GM12878 (cell line): Measurements from ENCODE around the gene DNAJA2. TPM values are rescaled to one million over a fixed set of nuclear protein-coding genes. Genes with fewer than 3 reads are reported as not detected.

Source experiments
- ATAC-seq: fragments of 200-7000 bp; cut with Tn5 transposase; 3 replicates; pipeline ENCODE4 v1.9.1; 2020; ENCODE audit warnings: mild to moderate bottlenecking, moderate library complexity
- BruUV-seq: library from RNA; stranded (reverse); fragments of 400-500 nt; replicated peaks from 2 replicates; lab custom pipeline; 2021; lab: Mats Ljungman, UMichigan
- CTCF ChIA-PET: fragments of 300-600 bp; sonication (Branson Sonifier 250); formaldehyde crosslinking; extraction: SDS; loops from one replicate; lab custom pipeline; 2021; ENCODE audit warnings: inconsistent platforms; lab: Yijun Ruan, JAX
- POLR2A ChIA-PET: fragments of 350-600 bp; formaldehyde crosslinking; extraction: SDS; loops from one replicate; lab custom pipeline; 2021; ENCODE audit warnings: inconsistent platforms; lab: Charles Lee
- RAD21 ChIA-PET: fragments of 300-600 bp; sonication (Branson Sonifier 250); formaldehyde crosslinking; loops from one replicate; lab custom pipeline; 2023; ENCODE audit warnings: antibody characterized with exemption; ENCODE audit not compliant: unreplicated experiment; lab: Charles Lee
- SMC1A ChIA-PET: fragments of 300-600 bp; sonication (Branson Sonifier 250); formaldehyde crosslinking; loops from one replicate; lab custom pipeline; 2023; ENCODE audit not compliant: unreplicated experiment, uncharacterized antibody; lab: Charles Lee
- DNase-seq: peaks from one replicate; pipeline ENCODE4 v3.0.0-alpha.2; 2011; ENCODE audit warnings: low read depth, low spot score
- FAIRE-seq: peaks from 3 replicates; lab custom pipeline; 2011; peaks lifted over from hg19 to GRCh38; lab: Jason Lieb, UNC
- H2AFZ ChIP-seq: 2 replicates; pipeline ENCODE4 v1.6.0; 2011; ENCODE audit warnings: low read depth, low read length, control low read depth; ENCODE audit not compliant: control insufficient read depth
- H3K27ac ChIP-seq: 2 replicates; pipeline ENCODE4 v1.5.1; 2011; ENCODE audit warnings: control low read depth; ENCODE audit not compliant: control insufficient read depth, insufficient read depth
- H3K27me3 ChIP-seq, 2 experiments: replicated peaks in 1 of 2; 2 replicates each; pipeline versions ENCODE4 v1.6.0 to v1.6.1; 2011; ENCODE audit warnings: low read length in 1 of 2; ENCODE audit not compliant: control insufficient read depth in 2 of 2, insufficient read depth in 2 of 2
- H3K36me3 ChIP-seq, 2 experiments: 2 replicates each; pipeline ENCODE4 v1.5.1; 2011; ENCODE audit warnings: low read length in 1 of 2; ENCODE audit not compliant: control insufficient read depth in 2 of 2, insufficient read depth in 2 of 2
- H3K4me1 ChIP-seq: 2 replicates; pipeline ENCODE4 v1.6.1; 2011; ENCODE audit warnings: mild to moderate bottlenecking, low read length, moderate library complexity, mixed read lengths; ENCODE audit not compliant: control insufficient read depth, insufficient read depth
- H3K4me2 ChIP-seq: 2 replicates; pipeline ENCODE4 v1.6.0; 2011; ENCODE audit warnings: control low read depth; ENCODE audit not compliant: control insufficient read depth, insufficient read depth
- H3K4me3 ChIP-seq: fragments of 200-600 bp; sonication (generic); 2 replicates; pipeline ENCODE4 v1.5.1; 2016
- H3K79me2 ChIP-seq: 2 replicates; pipeline ENCODE4 v1.6.0; 2011; ENCODE audit warnings: low read length; ENCODE audit not compliant: control insufficient read depth, insufficient read depth
- H3K9ac ChIP-seq: 2 replicates; pipeline ENCODE4 v1.8.0; 2011; ENCODE audit warnings: low read length, control low read depth, mixed read lengths; ENCODE audit not compliant: control insufficient read depth, insufficient read depth
- H3K9me3 ChIP-seq: replicated peaks from 3 replicates; pipeline ENCODE4 v1.5.1; 2011; ENCODE audit warnings: mild to moderate bottlenecking, low read length; ENCODE audit not compliant: control insufficient read depth, insufficient read depth
- H4K20me1 ChIP-seq: 2 replicates; pipeline ENCODE4 v1.6.0; 2011; ENCODE audit not compliant: control insufficient read depth, insufficient read depth
- ESRRA ChIP-seq: IDR thresholded peaks from 2 replicates; pipeline ENCODE4 v1.6.1; 2012; ENCODE audit warnings: mild to moderate bottlenecking, low read length, improper control_type of control experiment
- ZNF687 ChIP-seq: fragments of 450-650 bp; IDR thresholded peaks from 2 replicates; pipeline ENCODE4 v1.6.1; 2017; ENCODE audit warnings: mild to moderate bottlenecking, moderate library complexity
- WGBS: methylation state at CpG from one replicate; pipeline ENCODE4 v1.1.6; 2016; ENCODE audit warnings: low lambda C conversion rate; ENCODE audit not compliant: insufficient replicate concordance, insufficient coverage; ENCODE audit errors: missing lambda C conversion rate; 5-methylcytosine and 5-hydroxymethylcytosine counted together
- in situ Hi-C: fragments of 300-500 bp; cut with MboI; formaldehyde crosslinking; loops from 9 replicates; pipeline ENCODE4 v1.14.3; 2018; ENCODE audit warnings: mixed read lengths
- intact Hi-C: fragments of 100-400 bp; cut with micrococcal nuclease; formaldehyde crosslinking; loops from one replicate; pipeline ENCODE4 v1.14.2; 2022; ENCODE audit not compliant: unreplicated experiment
- polyA plus RNA-seq, 11 experiments: library from polyadenylated mRNA; depleted of rRNA in 4 of 11; unstranded in 6 of 11; stranded (reverse) in 5 of 11; fragments of >200 nt; fragmentation: Nextera tagmentation in 4 of 11; fragmentation: Illumina TruSeq in 1 of 11; extraction: Ambion mirVana in 4 of 11; extraction: Trizol in 1 of 11; gene quantifications; 1 replicate in 1 of 11; 2 replicates in 10 of 11; pipeline versions ENCODE4 v1.2.1 to v1.2.3, GENCODE V29; 2011 to 2016; ENCODE audit warnings: inconsistent platforms in 2 of 11, missing spikeins in 2 of 11, low read depth in 1 of 11
- total RNA-seq, 4 experiments: library from RNA; depleted of rRNA in 3 of 4; stranded (reverse); fragments of >200 nt in 3 of 4; fragmentation: Illumina TruSeq in 1 of 4; extraction: Trizol in 1 of 4; gene quantifications; 2 replicates each; pipeline versions ENCODE4 v1.2.1 to v1.2.3, GENCODE V29; 2013 to 2021

The DNAJA2 gene
- total and polyA plus RNA-seq, 10 of the 15 experiments (the other 5 are each of a cell fraction or from before 2014, with no cell fraction given): 26.2 to 96.4 (median 58.1) TPM

GRCh38 chr16:47017636-47018035 is 44.2 kb upstream of the DNAJA2 start:
- WGBS: 75% methylated on average over 5 of the region's 5 CpGs
- H4K20me1 ChIP-seq: no peaks in the 10 kb centered on the region
- no peaks in the 10 kb centered on the region for H3K79me2 ChIP-seq
- no peak for FAIRE-seq
- no peaks in the 10 kb centered on the region for H3K27me3 ChIP-seq
- DNase-seq: no peak
- intact Hi-C loops: loop anchor here (1.0 to 5.0 kb wide), 2 partner anchors 44 to 125 kb away; partner anchors contain the start of genes DNAJA2 and NETO2
- H3K36me3 ChIP-seq: no peaks in the 10 kb centered on the region
- no TSS peak for BruUV-seq
- no peak overlapping the region; the same call in 1 of the 2 replicates for H2AFZ ChIP-seq
- ATAC-seq: peak; percentile 18
- POLR2A ChIA-PET: interaction anchor here (0.6 to 1.0 kb wide), 4 partner anchors 42 to 1081 kb away, joined by 3 to 6 read pairs (median 4); no protein-coding TSS in a partner anchor
- RAD21 ChIA-PET: interaction anchor here (0.7 to 3.1 kb wide), 7 partner anchors 17 to 125 kb away, joined by 3 to 29 read pairs (median 12); partner anchors contain the start of genes DNAJA2 and NETO2
- peak overlapping the region; percentile 84 for H3K27ac ChIP-seq
- TF ChIP-seq ZNF687 (0 out of 2 replicates have a peak, but pooled peaks have one; percentile 1), ESRRA (no peak)
- H3K4me1 ChIP-seq: peaks cover 31% of the 10 kb centered on the region
- in situ Hi-C loops: no loop called here
- no peak overlapping the region for H3K4me3 ChIP-seq
- SMC1A ChIA-PET: interaction anchor here (0.6 to 3.6 kb wide), 8 partner anchors 22 to 125 kb away, joined by 3 to 31 read pairs (median 5); partner anchors contain the start of genes DNAJA2 and NETO2
- CTCF ChIA-PET: interaction anchor here (1.0 to 3.4 kb wide), 5 partner anchors 20 to 119 kb away, joined by 3 to 41 read pairs (median 10); no protein-coding TSS in a partner anchor
- H3K9ac ChIP-seq: 0 out of 2 replicates have a peak overlapping the region, but pooled peaks have one; percentile 10
- peak overlapping the region; percentile 39; the same call in 1 of the 2 replicates for H3K4me2 ChIP-seq
- no peaks in the 10 kb centered on the region; the same call in 2 of the 3 replicates for H3K9me3 ChIP-seq
